Prostate gland (tissue), 2 donors: ENCODE data around the gene FUBP1. TPM values are rescaled to one million over a fixed set of nuclear protein-coding genes. Genes with fewer than 3 reads are reported as not detected.

Source experiments
- DNase-seq: peaks from one replicate; pipeline ENCODE4 v3.0.0-alpha.2; 2019; ENCODE audit warnings: low spot score
- H3K27ac ChIP-seq, 2 donors: fragments of 200-600 bp; sonication (generic); 2 replicates each; pipeline ENCODE4 v1.5.1; 2017 to 2019
- H3K27me3 ChIP-seq: fragments of 200-600 bp; sonication (generic); replicated peaks from 2 replicates; pipeline ENCODE4 v1.5.1; 2019; ENCODE audit not compliant: insufficient read depth
- H3K36me3 ChIP-seq, 2 donors: fragments of 200-600 bp; sonication (generic); 1 replicate in 1 of 2; 2 replicates in 1 of 2; pipeline versions ENCODE4 v1.5.1 to v1.8.1; 2017 to 2019
- H3K4me1 ChIP-seq: fragments of 200-600 bp; sonication (generic); replicated peaks from 2 replicates; pipeline ENCODE4 v1.5.1; 2019
- H3K4me3 ChIP-seq, 2 donors: fragments of 200-600 bp; sonication (generic); 2 replicates each; pipeline ENCODE4 v1.5.1; 2017 to 2019
- H3K9me3 ChIP-seq: fragments of 200-600 bp; sonication (generic); 2 replicates; pipeline ENCODE4 v1.5.1; 2017
- CTCF ChIP-seq, 4 experiments: fragments of 200-600 bp in 2 of 4; fragments of 450-650 bp in 2 of 4; sonication (generic) in 2 of 4; IDR thresholded peaks; 1 replicate in 3 of 4; 2 replicates in 1 of 4; pipeline ENCODE4 v1.5.1; 2016 to 2019; ENCODE audit warnings: antibody characterized with exemption in 4 of 4, mild to moderate bottlenecking in 2 of 4, moderate library complexity in 2 of 4
- POLR2A ChIP-seq: fragments of 450-650 bp; IDR thresholded peaks from one replicate; pipeline ENCODE4 v1.6.1; 2016; ENCODE audit warnings: antibody characterized with exemption, mild to moderate bottlenecking
- POLR2AphosphoS5 ChIP-seq: sonication (generic); formaldehyde crosslinking; IDR thresholded peaks from one replicate; pipeline ENCODE4 v1.6.1; 2017; ENCODE audit warnings: antibody characterized with exemption
- WGBS: methylation state at CpG from one replicate; pipeline ENCODE4 v1.1.5; 2018; 5-methylcytosine and 5-hydroxymethylcytosine counted together
- intact Hi-C: fragments of 100-400 bp; cut with DNase I; formaldehyde crosslinking; loops from one replicate; pipeline ENCODE4 v1.14.2; 2022
- total RNA-seq, 2 donors: library from RNA; depleted of rRNA; stranded (reverse); fragments of >200 nt; gene quantifications; one replicate each; pipeline ENCODE4 v1.1.0, GENCODE V29; 2016

FUBP1 gene
- total RNA-seq, 2 donors from 2014 or later = 109 to 126 TPM

DNA sequence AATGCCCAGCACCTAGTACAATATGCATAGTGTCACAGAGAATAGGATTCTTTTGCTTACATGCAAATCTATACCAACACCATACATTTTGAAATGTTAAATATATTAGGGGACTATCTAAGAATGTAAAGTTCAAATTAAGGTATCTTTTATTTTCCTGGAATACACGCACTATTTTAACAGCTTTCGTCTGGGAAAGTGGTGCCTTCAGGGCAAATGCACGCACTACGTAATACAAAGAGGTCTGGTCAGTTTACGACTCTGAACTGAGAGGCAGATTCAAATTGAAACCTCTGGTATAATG is 931 bp downstream of the FUBP1 start:
- no peak for DNase-seq
- WGBS = 0% methylated on average over 5 of the region's 5 CpGs
- Histone ChIP-seq H3K4me1 (peaks cover 14% of the 10 kb centered on the region), H3K4me3 (peak overlapping the region; percentile 65 to 70), H3K27ac (peak overlapping the region; percentile 96 to 97), H3K36me3 (no peaks in the 10 kb centered on the region), H3K9me3 (no peaks in the 10 kb centered on the region), H3K27me3 (no peaks in the 10 kb centered on the region)
- TF ChIP-seq POLR2A = no peak
- no peak for TF ChIP-seq POLR2AphosphoS5
- no peak for TF ChIP-seq CTCF (IDR thresholded peaks at IDR 0.05)
- intact Hi-C loops = loop anchor here (5.0 to 10.0 kb wide), 4 partner anchors 69 to 296 kb away; partner anchors contain the start of genes GIPC2 and ZZZ3

- H3K27ac ChIP-seq = no peak overlapping the region
- H3K27me3 ChIP-seq = no peaks in the 10 kb centered on the region
- H3K9me3 ChIP-seq = no peaks in the 10 kb centered on the region
- peak overlapping the region in 1 of 2 donors; percentile 70 for H3K4me3 ChIP-seq
- intact Hi-C loops = loop anchor here (5.0 to 10.0 kb wide), 4 partner anchors 71 to 294 kb away; partner anchors contain the start of genes GIPC2 and ZZZ3
- 87% methylated on average over 13 of the region's 13 CpGs for WGBS
- no peak for TF ChIP-seq POLR2AphosphoS5
- TF ChIP-seq CTCF (IDR thresholded peaks at IDR 0.05) = no peak
- no peak for TF ChIP-seq POLR2A
- H3K4me1 ChIP-seq = peaks cover 14% of the 10 kb centered on the region
- H3K36me3 ChIP-seq = no peaks in the 10 kb centered on the region
- no peak for DNase-seq
These were observed 2.3 kb downstream of the FUBP1 start for GRCh38 chr1:77976433-77977076.

DNA sequence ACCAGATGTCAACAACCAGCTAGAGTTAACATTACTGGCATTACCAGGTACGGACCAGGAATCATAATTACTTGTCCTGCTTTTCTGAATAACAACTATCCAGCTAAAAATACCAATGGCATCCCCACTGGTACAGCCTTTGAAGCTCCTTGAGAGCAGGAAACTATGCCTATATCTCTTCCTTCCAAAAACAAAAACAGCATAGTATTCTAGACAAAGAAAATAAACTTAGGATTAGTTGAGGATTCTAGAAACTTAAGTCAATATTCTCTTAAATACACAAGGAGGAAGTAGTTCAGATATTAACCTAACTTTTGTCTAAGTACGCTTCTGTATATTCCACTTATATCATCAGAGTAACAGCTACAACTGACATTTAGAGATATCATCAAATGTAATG is 3.0 kb downstream of the FUBP1 start:
- no peaks in the 10 kb centered on the region for H3K27me3 ChIP-seq
- WGBS = 30% methylated on average over 2 of the region's 2 CpGs
- no peak for DNase-seq
- intact Hi-C loops = loop anchor here (5.0 to 10.0 kb wide), 4 partner anchors 71 to 294 kb away; partner anchors contain the start of genes GIPC2 and ZZZ3
- no peaks in the 10 kb centered on the region for H3K36me3 ChIP-seq
- no peak overlapping the region for H3K4me3 ChIP-seq
- TF ChIP-seq POLR2AphosphoS5 = no peak
- no peak for TF ChIP-seq POLR2A
- TF ChIP-seq CTCF (IDR thresholded peaks at IDR 0.05) = no peak
- H3K27ac ChIP-seq = no peak overlapping the region
- peaks cover 14% of the 10 kb centered on the region for H3K4me1 ChIP-seq
- H3K9me3 ChIP-seq = no peaks in the 10 kb centered on the region

- H3K27ac ChIP-seq = no peak overlapping the region
- 34% methylated on average over 4 of the region's 4 CpGs for WGBS
- intact Hi-C loops = loop anchor here (5.0 to 10.0 kb wide), 4 partner anchors 72 to 293 kb away; partner anchors contain the start of genes GIPC2 and ZZZ3
- DNase-seq = no peak
- no peak overlapping the region for H3K4me3 ChIP-seq
- TF ChIP-seq POLR2AphosphoS5 (no peak), CTCF (IDR thresholded peaks at IDR 0.05) (no peak), POLR2A (no peak)
- no peaks in the 10 kb centered on the region for H3K9me3 ChIP-seq
- peaks cover 14% of the 10 kb centered on the region for H3K4me1 ChIP-seq
- no peaks in the 10 kb centered on the region for H3K36me3 ChIP-seq
- no peaks in the 10 kb centered on the region for H3K27me3 ChIP-seq
These were observed 3.5 kb downstream of the FUBP1 start for GRCh38 chr1:77975386-77975785.

DNA sequence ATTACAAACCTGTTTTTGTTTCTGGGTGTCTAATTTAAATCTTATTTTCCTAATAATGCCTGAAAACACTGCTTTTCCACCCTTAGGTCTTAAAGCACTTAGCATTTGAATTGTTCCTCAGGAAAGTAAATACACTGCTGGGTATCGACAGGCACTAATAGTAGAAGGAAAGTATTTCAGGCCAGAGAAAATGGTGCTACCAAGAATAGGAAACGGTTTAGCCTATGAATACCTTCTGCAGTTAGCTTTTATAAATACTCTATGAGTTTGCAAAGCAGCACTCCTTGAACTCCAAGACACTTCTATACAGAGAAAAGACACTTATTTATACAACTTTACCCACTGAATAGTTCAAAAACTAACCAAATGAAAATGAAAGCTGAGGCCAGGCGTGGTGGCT is 6.8 kb downstream of the FUBP1 start:
- H3K9me3 ChIP-seq = no peaks in the 10 kb centered on the region
- H3K36me3 ChIP-seq = no peaks in the 10 kb centered on the region
- H3K4me1 ChIP-seq = peaks cover 10% of the 10 kb centered on the region
- H3K4me3 ChIP-seq = no peak overlapping the region
- 77% methylated on average over 3 of the region's 3 CpGs for WGBS
- no peak overlapping the region for H3K27ac ChIP-seq
- intact Hi-C loops = loop anchor here (10.0 kb wide), 1 partner anchor 147 kb away; no protein-coding TSS in a partner anchor
- TF ChIP-seq POLR2A (no peak), POLR2AphosphoS5 (no peak), CTCF (IDR thresholded peaks at IDR 0.05) (no peak)
- no peaks in the 10 kb centered on the region for H3K27me3 ChIP-seq
- no peak for DNase-seq
